Muscle of leg (tissue), 11 donors: ENCODE results near the gene ABCB7. TPM values are rescaled to one million over a fixed set of nuclear protein-coding genes. Genes with fewer than 3 reads are reported as not detected.
"Not testable (repeated sequence)": the region's sequence is repeated elsewhere in the genome, so short reads cannot be mapped to it uniquely, and the experiment has no call there.

Experiments used
- DNase-seq: peaks from one replicate; pipeline ENCODE4 v3.0.0; 2013
- H3K27ac ChIP-seq: one replicate; pipeline ENCODE4 v1.5.1; 2013; ENCODE audit warnings: mild to moderate bottlenecking, low read length, control low read depth
- H3K27me3 ChIP-seq: one replicate; pipeline ENCODE4 v1.6.1; 2013; ENCODE audit warnings: low read length; ENCODE audit not compliant: control insufficient read depth, insufficient read depth
- H3K36me3 ChIP-seq: one replicate; pipeline ENCODE4 v1.6.1; 2013; ENCODE audit warnings: low read length; ENCODE audit not compliant: control insufficient read depth, insufficient read depth
- H3K4me1 ChIP-seq: one replicate; pipeline ENCODE4 v1.6.1; 2013; ENCODE audit warnings: low read length; ENCODE audit not compliant: control insufficient read depth, insufficient read depth
- H3K4me3 ChIP-seq: one replicate; pipeline ENCODE4 v1.5.1; 2013; ENCODE audit warnings: low read length, control low read depth
- H3K9me3 ChIP-seq: replicated peaks from 2 replicates; pipeline ENCODE4 v1.6.1; 2013; ENCODE audit warnings: low read depth, low read length; ENCODE audit not compliant: control insufficient read depth
- WGBS: methylation state at CpG from one replicate; pipeline ENCODE4 v1.1.5; 2013; ENCODE audit warnings: missing lambda C conversion rate; ENCODE audit not compliant: insufficient coverage; 5-methylcytosine and 5-hydroxymethylcytosine counted together
- polyA plus RNA-seq, 8 donors: library from polyadenylated mRNA; unstranded; fragments of 120-200 nt; gene quantifications; one replicate each; pipeline versions ENCODE4 v1.2.1 to v1.2.3, GENCODE V29; 2013; ENCODE audit warnings: inconsistent platforms in 1 of 8, low replicate concordance in 1 of 8; ENCODE audit not compliant: insufficient read length in 8 of 8, insufficient read depth in 1 of 8
- total RNA-seq: library from RNA; stranded (reverse); fragments of 120-200 nt; gene quantifications from one replicate; pipeline ENCODE4 v1.2.4, GENCODE V29; 2013

ABCB7 gene
- total and polyA plus RNA-seq, 9 donors: 18.0 to 23.4 (median 19.4) TPM

DNA sequence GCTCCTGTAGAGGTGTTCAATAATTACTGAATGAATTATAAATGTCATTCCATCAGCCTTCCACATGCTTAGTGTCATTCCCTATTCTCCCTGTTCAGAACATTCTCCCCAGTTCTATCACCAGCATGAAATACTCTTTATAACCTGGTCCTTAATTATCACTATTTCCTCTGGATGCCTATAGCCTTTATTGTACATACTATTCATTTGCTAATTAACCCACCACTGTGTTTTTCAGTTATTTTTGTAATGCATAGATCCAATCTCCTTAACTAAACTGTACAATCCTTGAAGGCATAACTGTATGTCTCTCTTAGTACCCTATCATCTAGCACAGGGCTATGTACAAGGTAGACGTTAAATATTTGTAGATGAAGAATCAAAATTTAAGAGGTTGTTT is 1.2 kb downstream of the ABCB7 start:
- no peak overlapping the region for H3K4me3 ChIP-seq
- H3K36me3 ChIP-seq: no peaks in the 10 kb centered on the region
- H3K4me1 ChIP-seq: no peaks in the 10 kb centered on the region
- no peaks in the 10 kb centered on the region for H3K27me3 ChIP-seq
- no peaks in the 10 kb centered on the region for H3K9me3 ChIP-seq
- no peak overlapping the region for H3K27ac ChIP-seq
- no CpG with 5 or more reads among the region's 1 CpG for WGBS
- no peak for DNase-seq

DNA sequence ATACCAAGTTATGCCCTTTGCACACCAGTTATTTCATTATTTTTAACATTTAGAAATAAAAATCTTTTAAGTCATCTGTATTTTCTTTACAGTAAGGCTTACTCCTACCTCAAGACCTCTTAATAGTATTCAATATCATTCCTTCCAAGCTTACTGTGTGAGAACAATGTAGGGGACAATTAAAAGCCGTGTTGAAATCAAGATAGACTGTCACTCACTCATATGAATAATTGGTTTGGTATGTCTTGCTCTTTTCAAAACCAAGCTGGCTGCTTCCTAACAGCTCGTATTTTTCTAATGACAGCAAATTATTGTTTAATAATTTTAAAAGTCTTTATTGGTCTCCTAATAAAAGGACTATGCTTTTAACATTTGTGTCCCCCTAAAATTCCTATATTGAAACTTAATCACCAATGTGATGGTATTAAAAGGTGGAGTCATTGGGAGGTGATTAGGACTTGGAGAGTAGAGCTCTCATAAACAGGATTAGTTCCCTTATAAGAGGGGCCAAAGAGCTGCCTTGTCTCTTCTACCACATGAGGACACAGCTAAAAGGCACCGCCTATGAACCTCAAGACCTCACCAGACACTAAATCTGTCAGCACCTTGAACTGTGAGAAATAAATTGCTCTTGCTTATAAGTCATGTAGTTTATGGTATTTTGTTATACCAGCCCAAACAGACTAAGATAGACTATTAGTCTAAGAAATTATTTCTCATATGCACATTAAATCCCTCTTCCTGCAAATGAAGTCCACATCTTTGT is 4.1 kb downstream of the ABCB7 start:
- Histone ChIP-seq H3K4me3 (no peak overlapping the region), H3K36me3 (no peaks in the 10 kb centered on the region), H3K27me3 (no peaks in the 10 kb centered on the region), H3K9me3 (no peaks in the 10 kb centered on the region), H3K4me1 (no peaks in the 10 kb centered on the region), H3K27ac (no peak overlapping the region)
- DNase-seq: no peak
- no CpG with 5 or more reads among the region's 3 CpGs for WGBS

DNA sequence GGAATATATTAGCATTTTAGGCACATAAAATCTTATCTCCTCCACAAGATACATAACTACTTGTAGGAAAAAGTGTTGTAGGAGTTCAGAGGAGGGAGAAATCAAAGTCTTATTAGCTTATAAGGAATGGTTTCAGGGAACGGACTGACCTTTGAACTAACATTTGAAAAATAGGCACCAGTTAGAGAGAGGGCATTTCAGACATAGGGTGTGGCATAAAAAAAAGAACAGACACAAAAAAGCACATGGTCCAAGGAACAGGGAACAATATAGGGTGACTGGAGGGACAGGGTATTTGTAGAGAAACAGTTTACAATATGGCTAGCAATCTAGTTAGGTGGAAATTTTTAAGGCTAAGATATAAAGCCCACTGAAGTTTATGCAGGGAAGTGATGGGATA is 6.4 kb downstream of the ABCB7 start:
- H3K27me3 ChIP-seq: no peaks in the 10 kb centered on the region
- no peaks in the 10 kb centered on the region for H3K9me3 ChIP-seq
- H3K4me3 ChIP-seq: no peak overlapping the region
- H3K36me3 ChIP-seq: no peaks in the 10 kb centered on the region
- H3K4me1 ChIP-seq: no peaks in the 10 kb centered on the region
- H3K27ac ChIP-seq: no peak overlapping the region
- 60% methylated on average over 1 of the region's 1 CpG for WGBS
- no peak for DNase-seq

DNA sequence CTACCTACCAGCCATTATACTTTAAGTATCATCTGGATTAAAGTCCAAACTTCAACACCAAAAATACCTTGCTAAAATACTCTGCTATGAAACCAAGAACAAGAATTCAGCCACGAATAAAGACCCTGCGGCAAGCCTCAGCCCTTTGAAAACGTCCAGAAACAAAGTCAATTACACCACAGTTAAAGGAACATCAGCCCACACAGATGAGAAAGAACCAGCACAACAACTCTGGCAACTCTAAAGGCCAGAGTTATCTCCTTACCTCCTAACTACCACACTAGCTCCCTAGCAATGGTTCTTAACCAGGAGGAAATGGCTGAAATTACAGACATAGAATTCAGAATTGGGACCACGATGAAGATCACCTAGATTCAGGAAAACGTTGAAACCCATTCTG is 23.4 kb downstream of the ABCB7 start:
- Histone ChIP-seq H3K4me3 (no peak overlapping the region), H3K36me3 (no peaks in the 10 kb centered on the region), H3K4me1 (no peaks in the 10 kb centered on the region), H3K9me3 (peaks cover 6% of the 10 kb centered on the region), H3K27me3 (peaks cover 10% of the 10 kb centered on the region), H3K27ac (no peak overlapping the region)
- DNase-seq: no peak
- WGBS: no CpG with 5 or more reads among the region's 5 CpGs

DNA sequence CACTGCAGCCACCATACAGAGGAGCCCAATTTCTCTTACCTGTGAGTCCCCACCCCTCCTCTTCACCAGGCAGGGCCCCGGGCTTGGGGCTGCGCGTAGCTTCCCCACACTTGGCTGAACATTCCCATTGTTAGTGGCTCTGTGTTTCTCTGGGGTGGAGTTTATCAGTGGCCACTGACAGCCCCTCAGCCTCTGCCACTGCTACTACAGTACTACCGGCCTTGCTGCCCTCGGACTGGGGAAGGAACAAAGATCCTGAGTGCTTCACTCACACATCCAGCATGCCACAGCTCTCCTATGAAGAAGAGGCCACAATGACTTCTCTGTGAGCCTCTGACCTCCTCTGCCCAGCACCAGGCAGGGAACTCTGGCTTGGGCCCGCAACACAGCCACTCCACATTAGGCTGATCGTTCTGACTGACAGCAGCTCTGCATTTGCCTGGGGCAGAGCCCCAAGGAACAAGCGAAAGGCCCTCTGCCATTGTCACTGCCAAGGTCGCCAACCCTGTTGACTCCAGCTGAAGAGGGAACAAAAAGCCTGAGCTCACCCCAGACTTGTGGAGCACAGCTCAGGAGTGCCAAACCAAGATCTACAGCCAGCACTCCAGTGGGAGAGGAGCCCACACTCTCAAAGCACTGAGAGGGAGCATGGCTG is 24.0 kb downstream of the ABCB7 start:
- no peak overlapping the region for H3K27ac ChIP-seq
- no peak for DNase-seq
- peaks cover 6% of the 10 kb centered on the region for H3K9me3 ChIP-seq

DNA sequence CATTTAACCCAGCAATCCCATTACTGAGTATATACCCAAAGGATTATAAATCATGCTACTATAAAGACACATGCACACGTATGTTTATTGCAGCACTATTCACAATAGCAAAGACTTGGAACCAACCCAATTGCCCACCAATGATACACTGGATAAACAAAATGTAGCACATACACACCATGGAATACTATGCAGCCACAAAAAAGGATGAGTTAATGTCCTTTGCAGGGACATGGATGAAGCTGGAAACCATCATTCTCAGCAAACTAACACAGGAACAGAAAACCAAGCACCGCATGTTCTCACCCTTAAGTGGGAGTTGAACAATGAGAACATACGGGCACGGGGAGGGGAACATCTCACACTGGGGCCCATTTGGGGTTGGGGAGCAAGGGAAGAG is 27.0 kb downstream of the ABCB7 start:
- WGBS: no CpG with 5 or more reads among the region's 4 CpGs
- not testable (repeated sequence) for H3K36me3 ChIP-seq, H3K4me1 ChIP-seq, H3K9me3 ChIP-seq, H3K27ac ChIP-seq, DNase-seq, H3K4me3 ChIP-seq
- H3K27me3 ChIP-seq: peaks cover 10% of the 10 kb centered on the region

More for the DNA sequence above, 24.0 kb downstream of the ABCB7 start:
- H3K4me3 ChIP-seq: no peak overlapping the region
- no peaks in the 10 kb centered on the region for H3K4me1 ChIP-seq
- 75% methylated on average over 4 of the region's 9 CpGs for WGBS
- peaks cover 10% of the 10 kb centered on the region for H3K27me3 ChIP-seq
- H3K36me3 ChIP-seq: no peaks in the 10 kb centered on the region

DNA sequence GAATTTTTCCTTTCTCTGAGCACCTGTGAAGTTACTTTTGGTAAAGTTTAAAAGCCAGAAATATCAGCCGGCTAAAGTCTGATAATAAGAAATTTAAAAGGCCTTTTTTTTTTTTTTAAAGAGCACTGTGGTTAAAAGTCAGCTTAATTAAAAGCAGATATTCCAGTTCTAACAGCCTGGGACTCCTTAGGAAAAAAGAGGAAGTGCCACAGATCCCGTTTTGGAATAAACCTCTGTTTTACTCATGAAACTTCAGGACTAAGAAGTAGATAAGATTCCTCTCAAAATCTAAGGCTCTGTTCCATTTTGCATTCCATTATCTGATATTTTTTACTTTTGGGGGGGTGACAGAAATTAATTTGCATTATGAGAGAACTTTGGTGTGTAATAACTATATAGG is 37.8 kb downstream of the ABCB7 start:
- no peaks in the 10 kb centered on the region for H3K9me3 ChIP-seq
- no peaks in the 10 kb centered on the region for H3K36me3 ChIP-seq
- no CpG with 5 or more reads among the region's 2 CpGs for WGBS
- H3K4me1 ChIP-seq: no peaks in the 10 kb centered on the region
- no peak overlapping the region for H3K27ac ChIP-seq
- peaks cover 2% of the 10 kb centered on the region for H3K27me3 ChIP-seq
- H3K4me3 ChIP-seq: no peak overlapping the region
- DNase-seq: no peak

DNA sequence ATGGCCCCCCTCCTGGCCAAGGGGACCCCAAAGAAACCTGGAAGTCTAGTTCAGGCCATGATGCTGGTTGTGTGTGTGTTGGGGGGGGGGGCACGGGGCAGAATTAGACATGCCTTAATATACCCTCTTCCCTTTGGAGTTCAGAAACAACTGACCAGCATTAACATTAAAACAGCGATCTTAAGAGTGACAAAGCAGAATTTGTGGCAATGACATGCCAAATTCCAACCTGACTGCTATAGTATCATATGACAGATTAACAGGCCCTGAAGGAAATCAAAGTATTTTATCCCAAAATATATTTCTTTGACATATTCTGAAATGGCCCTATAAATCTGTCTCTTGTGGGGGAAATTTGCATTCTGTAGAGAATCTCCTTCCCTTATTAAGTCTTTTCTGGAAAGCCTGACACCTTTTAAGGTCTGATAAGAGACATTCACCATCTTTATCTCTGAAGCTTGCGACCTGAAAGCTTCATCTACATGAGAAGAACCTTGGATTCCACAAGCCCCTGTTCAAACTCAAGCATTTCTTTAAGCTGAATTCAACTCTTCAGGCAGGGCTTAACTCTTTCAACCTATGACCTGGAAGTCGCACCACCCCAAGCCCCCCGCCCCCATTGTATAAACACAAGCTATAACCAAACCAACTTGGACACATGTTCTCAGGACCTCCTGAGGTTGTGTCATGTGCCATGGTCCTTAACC is 40.2 kb downstream of the ABCB7 start:
- DNase-seq: no peak
- H3K4me1 ChIP-seq: no peaks in the 10 kb centered on the region
- WGBS: 67% methylated on average over 3 of the region's 5 CpGs
- H3K36me3 ChIP-seq: no peaks in the 10 kb centered on the region
- no peaks in the 10 kb centered on the region for H3K9me3 ChIP-seq
- H3K4me3 ChIP-seq: no peak overlapping the region
- no peak overlapping the region for H3K27ac ChIP-seq
- H3K27me3 ChIP-seq: peaks cover 2% of the 10 kb centered on the region

DNA sequence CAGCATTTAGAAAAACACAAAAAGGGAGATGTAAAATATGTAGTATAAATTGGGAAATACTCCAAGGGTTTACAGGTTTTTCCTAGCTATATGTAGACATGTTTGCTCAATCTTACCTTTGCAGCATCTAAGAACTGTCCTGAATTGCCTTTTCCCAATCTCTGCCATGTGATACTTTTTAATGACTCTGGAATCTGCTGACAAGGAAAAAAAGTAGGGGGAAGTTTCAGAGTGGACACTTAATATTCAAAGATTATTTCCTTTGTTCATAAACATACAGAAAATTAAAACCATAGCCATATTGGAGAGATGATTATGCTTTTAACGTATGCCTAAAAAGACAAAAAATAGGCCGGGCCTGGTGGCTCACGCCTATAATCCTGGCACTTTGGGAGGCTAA is 41.4 kb downstream of the ABCB7 start:
- DNase-seq: no peak
- 100% methylated on average over 2 of the region's 3 CpGs for WGBS
- no peak overlapping the region for H3K4me3 ChIP-seq

DNA sequence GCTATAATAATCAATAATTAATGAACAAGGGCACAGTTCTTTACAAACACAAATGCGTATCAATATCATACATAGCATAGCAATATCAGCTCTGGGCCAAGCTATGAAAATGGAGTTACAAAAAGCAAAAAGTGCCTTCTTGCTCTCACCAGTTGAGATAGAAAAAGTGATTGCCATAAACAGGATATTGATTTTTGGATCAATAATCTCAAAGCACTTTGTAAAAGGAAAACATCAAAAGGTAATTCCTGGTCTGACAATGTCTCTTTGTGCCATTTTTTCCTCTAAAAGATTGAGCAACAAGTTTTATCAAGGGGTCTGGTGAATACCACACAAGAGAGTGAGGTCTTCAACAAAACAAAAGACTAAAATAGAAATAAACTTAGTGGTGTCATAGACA is 42.4 kb downstream of the ABCB7 start:
- Histone ChIP-seq H3K27me3 (peaks cover 2% of the 10 kb centered on the region), H3K27ac (no peak overlapping the region), H3K4me1 (no peaks in the 10 kb centered on the region), H3K9me3 (no peaks in the 10 kb centered on the region), H3K36me3 (no peaks in the 10 kb centered on the region), H3K4me3 (no peak overlapping the region)
- WGBS: no CpG with 5 or more reads among the region's 1 CpG
- DNase-seq: no peak

More for the DNA sequence above, 41.4 kb downstream of the ABCB7 start:
- Histone ChIP-seq H3K4me1 (no peaks in the 10 kb centered on the region), H3K36me3 (no peaks in the 10 kb centered on the region), H3K27me3 (peaks cover 2% of the 10 kb centered on the region), H3K9me3 (no peaks in the 10 kb centered on the region), H3K27ac (no peak overlapping the region)
